Fibroblast of skin of right quadriceps (primary cell): ENCODE measurements around the gene PLCG2.

ENCODE experiments used
- DNase-seq: peaks from one replicate; pipeline ENCODE4 v3.0.0-alpha.2; 2013

Gene PLCG2

DNA sequence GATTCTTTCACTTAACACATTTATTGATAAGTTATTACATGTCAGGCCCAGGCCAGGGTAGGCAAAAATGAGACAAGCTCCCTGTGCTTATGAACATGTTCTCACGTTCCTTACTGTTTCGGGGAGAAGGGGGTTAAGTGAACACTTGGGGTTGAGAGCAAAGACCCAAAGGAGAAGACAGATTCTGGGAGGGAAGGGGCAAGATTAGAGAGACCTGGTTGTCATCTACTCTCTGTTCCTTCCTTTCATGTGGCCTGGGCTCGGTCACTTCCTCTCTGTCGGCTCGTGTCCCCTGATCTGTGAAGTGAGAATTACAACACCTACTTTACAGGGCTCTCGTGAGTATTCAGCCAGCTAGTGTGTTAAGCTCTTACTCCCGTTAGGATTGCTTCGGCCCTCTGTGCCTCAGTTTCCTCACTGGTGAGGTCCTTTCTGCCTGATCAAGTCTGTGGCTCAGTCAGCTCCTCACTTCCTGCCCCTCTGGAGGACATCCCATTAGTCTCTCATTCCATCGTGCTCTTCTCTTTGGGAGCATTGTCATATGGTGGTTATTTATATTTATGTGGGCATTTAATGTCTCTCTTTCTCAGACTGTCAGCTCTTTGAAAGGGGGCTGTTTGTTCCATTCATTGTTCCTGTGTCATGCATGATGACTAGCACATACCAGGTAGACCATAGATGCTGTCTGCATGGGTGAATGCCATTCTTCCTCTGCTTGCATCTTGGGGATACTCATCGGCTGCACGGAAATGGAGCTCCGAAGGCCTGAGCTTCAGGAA lies 38.9 kb downstream of the PLCG2 start:
- DNase-seq: no peak

GRCh38 chr16:81818568-81818896 lies 39.4 kb downstream of the PLCG2 start:
- no peak for DNase-seq

DNA sequence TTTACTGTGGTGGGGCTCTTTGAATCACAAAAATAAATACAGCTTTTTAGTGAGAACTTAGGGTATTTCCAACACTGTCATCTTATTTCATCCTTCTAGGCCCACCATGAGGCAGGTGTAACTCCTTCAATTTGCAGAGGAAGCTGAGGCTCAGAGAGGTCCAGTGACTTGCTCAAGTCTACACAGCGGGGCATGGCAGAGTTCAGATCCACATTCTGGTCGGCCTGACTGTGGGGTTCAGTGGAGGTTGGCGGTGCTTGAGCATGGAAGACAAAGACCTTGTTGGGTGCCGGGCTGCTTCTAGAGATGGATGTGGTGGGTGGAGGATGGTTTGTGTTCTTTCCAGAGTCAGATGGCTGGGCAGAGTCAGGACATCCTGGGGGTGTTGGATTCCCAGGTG lies 39.8 kb downstream of the PLCG2 start:
- no peak for DNase-seq

DNA sequence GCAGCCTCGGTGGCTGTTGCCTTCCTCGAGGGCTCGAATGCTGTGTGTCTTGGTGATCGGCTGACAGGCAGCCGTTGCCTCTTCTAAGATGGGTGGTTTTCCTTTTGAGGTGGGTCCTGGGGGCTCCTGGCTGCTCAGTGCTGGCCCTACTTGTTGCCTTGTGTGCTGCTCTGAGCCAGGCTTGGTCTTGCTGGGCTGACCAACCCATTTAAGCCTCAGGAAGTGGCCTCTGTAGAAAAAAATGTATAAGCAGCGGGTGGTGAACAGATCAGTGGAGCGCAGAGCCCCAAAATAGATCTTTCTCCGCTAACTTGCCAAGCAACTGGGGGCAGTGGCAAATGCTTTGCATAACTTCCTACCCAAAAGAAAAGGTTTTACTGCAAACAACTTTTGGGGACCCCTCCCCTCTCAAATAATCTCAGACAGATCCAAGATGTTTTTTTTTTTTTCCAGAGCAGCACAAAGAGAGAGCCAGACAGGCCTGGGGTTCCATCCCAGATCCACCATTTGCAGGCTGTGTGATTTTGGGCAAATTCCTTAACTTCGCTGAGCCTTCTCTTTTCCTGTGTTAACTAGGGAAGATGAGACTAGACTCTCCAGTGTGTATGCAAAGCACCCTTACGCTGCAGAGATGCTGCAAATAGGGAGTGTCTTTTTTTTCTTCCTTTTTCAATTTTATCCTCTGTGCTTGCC lies 42.5 kb downstream of the PLCG2 start:
- DNase-seq: no peak

DNA sequence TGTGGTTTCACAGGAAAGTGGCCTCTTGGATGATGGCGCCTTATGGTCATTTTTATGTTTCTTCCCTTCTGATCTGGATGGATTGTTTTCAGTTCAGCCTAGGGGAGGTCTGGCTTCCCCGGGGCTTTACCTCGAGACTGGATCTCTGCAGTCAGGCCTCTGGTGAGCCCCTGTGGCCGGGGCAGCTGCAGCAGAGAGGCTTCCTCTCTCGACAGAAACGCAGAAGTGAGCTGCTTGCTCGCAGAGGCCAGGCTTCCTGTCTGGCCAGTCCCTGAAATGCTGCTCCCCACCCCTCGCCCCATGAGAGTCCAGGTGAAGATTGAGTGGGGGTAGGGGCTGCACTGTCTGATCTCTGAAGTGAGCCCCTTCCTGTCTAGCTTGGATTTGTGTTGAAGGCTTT lies 44.0 kb downstream of the PLCG2 start:
- DNase-seq: no peak

- DNase-seq: no peak
These were observed 44.6 kb downstream of the PLCG2 start for GRCh38 chr16:81823734-81824133.

- no peak for DNase-seq
These were observed 47.4 kb downstream of the PLCG2 start for GRCh38 chr16:81826523-81826922.

DNA sequence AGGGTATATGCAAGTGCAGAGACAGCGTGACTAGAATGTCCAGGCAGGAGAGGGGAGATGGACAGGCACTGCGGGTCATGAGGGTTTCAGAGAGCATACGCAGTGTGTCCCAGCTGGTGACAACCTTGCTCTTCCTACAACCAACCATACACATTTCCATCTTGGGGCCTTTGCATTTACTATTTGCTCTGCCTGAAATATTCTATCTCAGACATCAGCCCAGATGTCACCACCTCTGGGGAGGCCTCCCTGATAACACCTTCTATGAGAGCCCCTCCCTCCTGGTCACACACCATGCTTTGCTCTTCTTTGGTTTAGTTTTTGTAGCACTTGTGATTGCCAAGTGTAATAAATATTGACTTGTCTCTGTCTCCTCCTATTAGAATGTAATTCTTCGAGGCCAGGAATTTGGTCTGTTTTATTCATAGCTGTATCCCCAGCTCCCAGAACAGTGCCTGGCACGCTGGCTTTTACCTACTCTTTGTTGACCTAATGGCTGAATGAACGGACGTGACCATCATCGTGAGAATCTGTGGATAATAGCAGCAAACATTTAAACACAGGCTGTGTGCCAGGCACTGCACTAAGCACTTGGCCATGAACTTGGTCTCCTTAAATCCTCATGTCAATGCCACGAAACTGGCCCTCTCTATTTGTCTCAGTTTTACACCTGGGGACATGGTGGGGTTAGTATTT lies 51.9 kb downstream of the PLCG2 start:
- DNase-seq: no peak

DNA sequence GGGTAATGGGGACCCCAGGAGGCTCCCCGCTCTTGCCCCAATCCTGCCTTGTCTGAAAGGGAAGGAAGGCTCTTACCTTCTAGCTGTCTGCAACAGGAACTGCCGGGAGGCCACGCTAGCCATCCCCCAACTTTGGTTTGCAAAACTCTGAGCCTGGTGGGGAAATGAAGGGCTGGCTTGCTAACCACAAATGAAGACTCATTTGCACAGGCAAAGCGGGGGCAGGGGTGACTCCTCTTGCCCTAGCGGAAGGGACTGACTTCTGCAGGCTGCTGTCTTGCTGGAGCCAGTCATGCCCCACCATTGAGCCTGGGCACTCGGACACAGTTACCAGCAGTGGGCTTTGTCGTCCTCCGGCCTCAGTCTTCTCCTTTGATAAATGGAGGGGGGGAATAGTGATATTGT lies 52.6 kb downstream of the PLCG2 start:
- peak; percentile 75 for DNase-seq

DNA sequence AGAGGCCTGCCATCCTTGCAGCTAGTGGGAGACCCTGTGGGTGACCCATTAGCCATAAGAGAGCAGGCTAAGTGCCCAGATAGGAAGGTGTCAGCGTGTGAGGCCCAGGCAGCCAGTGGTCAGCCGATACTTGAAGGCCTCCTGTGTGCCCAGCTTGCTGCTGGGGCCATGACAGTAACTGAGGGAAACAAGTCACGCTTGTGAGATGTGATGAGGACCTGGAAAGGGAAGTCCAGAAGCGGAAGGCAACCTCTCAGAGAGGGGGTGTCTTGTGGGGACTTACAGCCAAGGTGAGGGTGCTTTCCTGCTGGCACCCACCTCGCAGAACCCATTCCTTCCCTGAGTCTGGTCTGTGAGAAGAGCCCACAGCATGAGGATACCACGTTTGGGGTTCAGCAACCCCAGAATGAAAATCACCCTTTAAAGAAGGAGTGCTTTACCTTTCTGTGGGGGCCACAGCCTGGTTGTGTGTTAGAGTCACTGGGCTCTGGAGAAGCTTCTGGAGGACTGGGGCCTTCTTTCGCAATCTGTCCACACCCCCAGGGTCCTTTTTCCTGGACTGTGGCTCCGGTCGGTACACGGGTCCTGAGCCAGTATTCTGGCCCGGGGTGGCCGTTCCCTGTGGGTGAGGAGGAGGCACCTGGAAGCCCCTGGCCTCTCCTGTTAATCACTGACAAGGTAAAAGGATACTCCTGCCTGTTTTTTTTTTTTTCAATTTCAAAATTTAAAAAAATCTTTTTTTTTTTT lies 53.9 kb downstream of the PLCG2 start:
- no peak for DNase-seq

- no peak for DNase-seq
These were observed 54.7 kb downstream of the PLCG2 start for GRCh38 chr16:81833751-81834150.

- DNase-seq: no peak
These were observed 55.8 kb downstream of the PLCG2 start for GRCh38 chr16:81834868-81835267.

GRCh38 chr16:81836279-81837054 lies 57.4 kb downstream of the PLCG2 start:
- DNase-seq: no peak

DNA sequence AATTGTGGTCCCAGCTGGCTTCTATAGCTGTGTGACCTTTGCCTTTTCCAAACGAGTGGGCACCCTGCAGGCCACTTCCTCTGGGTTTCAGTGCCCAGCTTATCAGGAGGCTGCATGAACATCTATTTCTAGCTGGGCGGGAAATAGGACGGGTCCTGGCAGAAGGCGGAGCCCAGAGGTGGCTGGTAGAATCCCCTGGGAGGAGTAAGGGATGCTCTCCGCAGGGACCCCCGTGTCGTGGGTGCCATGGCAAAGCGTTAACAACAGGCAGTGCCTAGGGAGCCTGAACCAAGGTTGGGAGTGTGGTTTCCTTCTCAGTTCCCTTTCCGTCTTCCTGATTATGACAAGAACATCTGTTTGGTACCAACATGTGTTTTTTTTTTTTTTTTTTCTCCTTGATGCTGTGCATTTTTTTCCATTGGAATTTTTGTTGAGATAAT lies 58.2 kb downstream of the PLCG2 start:
- DNase-seq: no peak

GRCh38 chr16:81838794-81839193 lies 59.7 kb downstream of the PLCG2 start:
- DNase-seq: peak; percentile 37

- DNase-seq: no peak
These were observed 62.6 kb downstream of the PLCG2 start for GRCh38 chr16:81841722-81842121.

GRCh38 chr16:81842564-81843242 lies 63.6 kb downstream of the PLCG2 start:
- DNase-seq: no peak

GRCh38 chr16:81843243-81843582 lies 64.1 kb downstream of the PLCG2 start:
- peak; percentile 62 for DNase-seq

DNA sequence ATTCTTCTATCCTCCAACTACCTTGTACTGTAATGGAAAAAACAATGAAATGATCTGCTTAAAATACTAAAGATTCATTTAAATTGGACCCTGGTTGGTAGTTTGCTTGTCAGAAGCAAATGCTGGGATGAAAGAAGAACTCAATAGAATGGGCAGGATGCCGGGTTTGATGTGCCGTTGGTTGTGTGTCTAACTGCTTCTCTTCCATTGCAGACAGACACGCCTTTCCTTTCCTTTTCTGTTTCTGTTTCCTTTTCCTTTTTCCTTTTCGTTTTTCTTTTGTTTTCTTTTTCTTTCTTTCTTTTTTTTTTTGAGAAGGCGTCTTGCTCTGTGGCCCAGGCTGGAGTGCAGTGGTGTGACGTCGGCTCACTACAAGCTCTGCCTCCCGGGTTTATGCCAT lies 64.6 kb downstream of the PLCG2 start:
- no peak for DNase-seq

DNA sequence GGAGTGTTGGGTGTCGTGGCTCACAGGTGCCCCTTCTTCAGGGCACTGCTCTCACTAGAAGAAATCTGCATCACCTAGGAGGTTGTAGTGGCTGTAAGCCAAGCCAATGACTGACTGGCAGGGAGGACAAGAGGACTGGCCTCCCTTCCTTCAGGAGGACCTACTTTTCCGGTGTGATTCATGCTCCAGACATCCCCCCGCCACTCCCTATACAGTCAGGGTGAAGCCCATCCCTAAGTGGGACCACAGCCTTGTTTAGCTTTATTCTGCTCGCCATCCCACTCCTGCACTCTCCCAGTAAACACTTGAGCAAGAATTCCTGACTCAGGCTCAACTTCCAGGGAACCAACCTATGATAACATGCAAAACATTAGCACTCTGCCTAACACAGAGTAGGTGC lies 67.0 kb downstream of the PLCG2 start:
- no peak for DNase-seq

GRCh38 chr16:81848306-81848853 lies 69.3 kb downstream of the PLCG2 start:
- no peak for DNase-seq
